Measurements from ENCODE around the gene PLPPR3.
A peak's percentile ranks its signal among the peaks of the same experiment; 100 is the strongest.
"Not testable (repeated sequence)": the region's sequence is repeated elsewhere in the genome, so short reads cannot be mapped to it uniquely, and the experiment has no call there.

Gene PLPPR3

GRCh38 chr19:821825-822503, at the start of gene PLPPR3:
Gene PLPPR3 (minus strand): TSS chr19:821955. CDS start chr19:821559, 396 bp downstream.
- no peak for DNase-seq

- DNase-seq, result peak in 1 of 2 experiments; percentile 85
Measured at GRCh38 chr19:870963-871401, 49.2 kb upstream of the PLPPR3 start.

GRCh38 chr19:870314-870713, 48.6 kb upstream of the PLPPR3 start:
- DNase-seq, result no peak

- DNase-seq, result no peak
Measured at GRCh38 chr19:869245-870177, 47.8 kb upstream of the PLPPR3 start.

GRCh38 chr19:868458-869244, 46.9 kb upstream of the PLPPR3 start:
- no peak for DNase-seq

- no peak for DNase-seq
Measured at GRCh38 chr19:867855-868457, 46.2 kb upstream of the PLPPR3 start.

- DNase-seq, result no peak
Measured at GRCh38 chr19:867301-867793, 45.6 kb upstream of the PLPPR3 start.

- no peak for DNase-seq
Measured at GRCh38 chr19:866769-867300, 45.1 kb upstream of the PLPPR3 start.

- DNase-seq, result no peak
Measured at GRCh38 chr19:863315-863620, 41.5 kb upstream of the PLPPR3 start.

- DNase-seq, result no peak
Measured at GRCh38 chr19:862581-863314, 41.0 kb upstream of the PLPPR3 start.

GRCh38 chr19:861756-862580, 40.2 kb upstream of the PLPPR3 start:
- no peak for DNase-seq

- DNase-seq, result no peak
Measured at GRCh38 chr19:861141-861755, 39.5 kb upstream of the PLPPR3 start.

GRCh38 chr19:858868-859843, 37.4 kb upstream of the PLPPR3 start, which contains the start of gene CFD:
Gene CFD (plus strand): TSS chr19:859664. CDS start chr19:859690, 26 bp downstream.
- no peak for DNase-seq

- DNase-seq, result no peak
Measured at GRCh38 chr19:858284-858683, 36.5 kb upstream of the PLPPR3 start.

GRCh38 chr19:855566-856120, 33.9 kb upstream of the PLPPR3 start:
- no peak for DNase-seq

GRCh38 chr19:855142-855541, 33.4 kb upstream of the PLPPR3 start:
- no peak for DNase-seq

GRCh38 chr19:854549-854948, 32.8 kb upstream of the PLPPR3 start:
- no peak for DNase-seq

- not testable (repeated sequence) for DNase-seq
Measured at GRCh38 chr19:853614-854220, 32.0 kb upstream of the PLPPR3 start.
